Measurements from ENCODE around the gene RETREG3. TPM values are rescaled to one million over a fixed set of nuclear protein-coding genes. Genes with fewer than 3 reads are reported as not detected.

The RETREG3 gene
- total and polyA plus RNA-seq, 2 of the 13 experiments (the other 11 are each of a cell fraction or from before 2014, with no cell fraction given): 47.0 to 55.8 TPM

DNA sequence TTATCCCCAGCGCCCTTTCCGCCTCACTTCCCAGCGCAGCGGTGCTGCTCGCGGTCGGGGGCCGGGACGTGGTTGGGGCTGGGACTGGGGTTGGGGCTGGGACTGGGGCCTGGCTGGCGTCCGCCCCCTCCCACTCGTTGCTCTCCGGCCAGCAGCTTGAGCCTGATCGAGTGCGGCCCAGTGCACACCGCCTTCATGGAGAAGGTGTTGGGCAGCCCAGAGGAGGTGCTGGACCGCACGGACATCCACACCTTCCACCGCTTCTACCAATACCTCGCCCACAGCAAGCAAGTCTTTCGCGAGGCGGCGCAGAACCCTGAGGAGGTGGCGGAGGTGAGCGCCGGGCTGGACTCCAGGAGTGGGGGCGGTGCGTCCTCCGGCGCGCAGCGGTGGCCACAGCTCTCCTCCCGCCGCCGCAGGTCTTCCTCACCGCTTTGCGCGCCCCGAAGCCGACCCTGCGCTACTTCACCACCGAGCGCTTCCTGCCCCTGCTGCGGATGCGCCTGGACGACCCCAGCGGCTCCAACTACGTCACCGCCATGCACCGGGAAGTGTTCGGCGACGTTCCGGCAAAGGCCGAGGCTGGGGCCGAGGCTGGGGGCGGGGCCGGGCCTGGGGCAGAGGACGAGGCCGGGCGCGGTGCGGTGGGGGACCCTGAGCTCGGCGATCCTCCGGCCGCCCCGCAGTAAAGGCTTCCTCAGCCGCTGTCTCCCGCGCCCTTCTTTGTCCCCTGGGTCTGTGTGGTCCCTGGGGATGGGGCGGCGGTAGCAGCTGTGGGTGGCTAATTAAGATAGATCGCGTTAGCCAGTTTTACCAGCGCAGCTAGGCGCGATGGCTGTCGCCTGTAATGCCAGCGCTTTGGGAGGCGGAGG, 54.7 kb downstream of the RETREG3 start (continued):
- TF ChIP-seq, protein P1, sequence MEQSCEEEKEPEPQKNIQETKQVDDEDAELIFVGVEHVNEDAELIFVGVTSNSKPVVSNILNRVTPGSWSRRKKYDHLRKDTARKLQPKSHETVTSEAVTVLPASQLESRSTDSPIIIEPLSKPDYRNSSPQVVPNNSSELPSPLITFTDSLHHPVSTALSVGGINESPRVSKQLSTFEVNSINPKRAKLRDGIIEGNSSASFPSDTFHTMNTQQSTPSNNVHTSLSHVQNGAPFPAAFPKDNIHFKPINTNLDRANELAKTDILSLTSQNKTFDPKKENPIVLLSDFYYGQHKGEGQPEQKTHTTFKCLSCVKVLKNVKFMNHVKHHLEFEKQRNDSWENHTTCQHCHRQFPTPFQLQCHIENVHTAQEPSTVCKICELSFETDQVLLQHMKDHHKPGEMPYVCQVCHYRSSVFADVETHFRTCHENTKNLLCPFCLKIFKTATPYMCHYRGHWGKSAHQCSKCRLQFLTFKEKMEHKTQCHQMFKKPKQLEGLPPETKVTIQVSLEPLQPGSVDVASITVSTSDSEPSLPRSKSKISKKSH (CRISPR knock-in tag; IDR thresholded peaks at IDR 0.05; ENCODE audit: borderline replicate concordance): 0 out of 2 replicates have a peak, but pooled peaks have one; percentile 21
- TF ChIP-seq ZNF781 (CRISPR knock-in tag; IDR thresholded peaks at IDR 0.05; ENCODE audit: borderline replicate concordance, not compliant biosample characterization): peak; percentile 74
- TF ChIP-seq XRCC5 (optimal IDR thresholded peaks at IDR 0.05; ENCODE audit: low read length): peak; percentile 70
- TF ChIP-seq NCOA5 (CRISPR knock-in tag; IDR thresholded peaks at IDR 0.05): no peak
- TF ChIP-seq ZSCAN9 (CRISPR knock-in tag; IDR thresholded peaks at IDR 0.05; ENCODE audit: borderline replicate concordance): peak; percentile 83
- TF ChIP-seq, protein P2, sequence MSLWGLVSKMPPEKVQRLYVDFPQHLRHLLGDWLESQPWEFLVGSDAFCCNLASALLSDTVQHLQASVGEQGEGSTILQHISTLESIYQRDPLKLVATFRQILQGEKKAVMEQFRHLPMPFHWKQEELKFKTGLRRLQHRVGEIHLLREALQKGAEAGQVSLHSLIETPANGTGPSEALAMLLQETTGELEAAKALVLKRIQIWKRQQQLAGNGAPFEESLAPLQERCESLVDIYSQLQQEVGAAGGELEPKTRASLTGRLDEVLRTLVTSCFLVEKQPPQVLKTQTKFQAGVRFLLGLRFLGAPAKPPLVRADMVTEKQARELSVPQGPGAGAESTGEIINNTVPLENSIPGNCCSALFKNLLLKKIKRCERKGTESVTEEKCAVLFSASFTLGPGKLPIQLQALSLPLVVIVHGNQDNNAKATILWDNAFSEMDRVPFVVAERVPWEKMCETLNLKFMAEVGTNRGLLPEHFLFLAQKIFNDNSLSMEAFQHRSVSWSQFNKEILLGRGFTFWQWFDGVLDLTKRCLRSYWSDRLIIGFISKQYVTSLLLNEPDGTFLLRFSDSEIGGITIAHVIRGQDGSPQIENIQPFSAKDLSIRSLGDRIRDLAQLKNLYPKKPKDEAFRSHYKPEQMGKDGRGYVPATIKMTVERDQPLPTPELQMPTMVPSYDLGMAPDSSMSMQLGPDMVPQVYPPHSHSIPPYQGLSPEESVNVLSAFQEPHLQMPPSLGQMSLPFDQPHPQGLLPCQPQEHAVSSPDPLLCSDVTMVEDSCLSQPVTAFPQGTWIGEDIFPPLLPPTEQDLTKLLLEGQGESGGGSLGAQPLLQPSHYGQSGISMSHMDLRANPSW (CRISPR knock-in tag; IDR thresholded peaks at IDR 0.05; ENCODE audit: borderline replicate concordance): no peak
- TF ChIP-seq, protein P3, sequence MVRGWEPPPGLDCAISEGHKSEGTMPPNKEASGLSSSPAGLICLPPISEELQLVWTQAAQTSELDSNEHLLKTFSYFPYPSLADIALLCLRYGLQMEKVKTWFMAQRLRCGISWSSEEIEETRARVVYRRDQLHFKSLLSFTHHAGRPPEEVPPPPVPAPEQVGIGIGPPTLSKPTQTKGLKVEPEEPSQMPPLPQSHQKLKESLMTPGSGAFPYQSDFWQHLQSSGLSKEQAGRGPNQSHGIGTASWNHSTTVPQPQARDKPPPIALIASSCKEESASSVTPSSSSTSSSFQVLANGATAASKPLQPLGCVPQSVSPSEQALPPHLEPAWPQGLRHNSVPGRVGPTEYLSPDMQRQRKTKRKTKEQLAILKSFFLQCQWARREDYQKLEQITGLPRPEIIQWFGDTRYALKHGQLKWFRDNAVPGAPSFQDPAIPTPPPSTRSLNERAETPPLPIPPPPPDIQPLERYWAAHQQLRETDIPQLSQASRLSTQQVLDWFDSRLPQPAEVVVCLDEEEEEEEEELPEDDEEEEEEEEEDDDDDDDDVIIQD (CRISPR knock-in tag; IDR thresholded peaks at IDR 0.05; ENCODE audit: low read depth): no peak; the same call in 1 of the 2 replicates
- TF ChIP-seq, protein P4, sequence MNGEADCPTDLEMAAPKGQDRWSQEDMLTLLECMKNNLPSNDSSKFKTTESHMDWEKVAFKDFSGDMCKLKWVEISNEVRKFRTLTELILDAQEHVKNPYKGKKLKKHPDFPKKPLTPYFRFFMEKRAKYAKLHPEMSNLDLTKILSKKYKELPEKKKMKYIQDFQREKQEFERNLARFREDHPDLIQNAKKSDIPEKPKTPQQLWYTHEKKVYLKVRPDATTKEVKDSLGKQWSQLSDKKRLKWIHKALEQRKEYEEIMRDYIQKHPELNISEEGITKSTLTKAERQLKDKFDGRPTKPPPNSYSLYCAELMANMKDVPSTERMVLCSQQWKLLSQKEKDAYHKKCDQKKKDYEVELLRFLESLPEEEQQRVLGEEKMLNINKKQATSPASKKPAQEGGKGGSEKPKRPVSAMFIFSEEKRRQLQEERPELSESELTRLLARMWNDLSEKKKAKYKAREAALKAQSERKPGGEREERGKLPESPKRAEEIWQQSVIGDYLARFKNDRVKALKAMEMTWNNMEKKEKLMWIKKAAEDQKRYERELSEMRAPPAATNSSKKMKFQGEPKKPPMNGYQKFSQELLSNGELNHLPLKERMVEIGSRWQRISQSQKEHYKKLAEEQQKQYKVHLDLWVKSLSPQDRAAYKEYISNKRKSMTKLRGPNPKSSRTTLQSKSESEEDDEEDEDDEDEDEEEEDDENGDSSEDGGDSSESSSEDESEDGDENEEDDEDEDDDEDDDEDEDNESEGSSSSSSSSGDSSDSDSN (CRISPR knock-in tag; IDR thresholded peaks at IDR 0.05): peak; percentile 95
- TF ChIP-seq, protein P5, sequence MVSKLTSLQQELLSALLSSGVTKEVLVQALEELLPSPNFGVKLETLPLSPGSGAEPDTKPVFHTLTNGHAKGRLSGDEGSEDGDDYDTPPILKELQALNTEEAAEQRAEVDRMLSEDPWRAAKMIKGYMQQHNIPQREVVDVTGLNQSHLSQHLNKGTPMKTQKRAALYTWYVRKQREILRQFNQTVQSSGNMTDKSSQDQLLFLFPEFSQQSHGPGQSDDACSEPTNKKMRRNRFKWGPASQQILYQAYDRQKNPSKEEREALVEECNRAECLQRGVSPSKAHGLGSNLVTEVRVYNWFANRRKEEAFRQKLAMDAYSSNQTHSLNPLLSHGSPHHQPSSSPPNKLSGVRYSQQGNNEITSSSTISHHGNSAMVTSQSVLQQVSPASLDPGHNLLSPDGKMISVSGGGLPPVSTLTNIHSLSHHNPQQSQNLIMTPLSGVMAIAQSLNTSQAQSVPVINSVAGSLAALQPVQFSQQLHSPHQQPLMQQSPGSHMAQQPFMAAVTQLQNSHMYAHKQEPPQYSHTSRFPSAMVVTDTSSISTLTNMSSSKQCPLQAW (CRISPR knock-in tag; IDR thresholded peaks at IDR 0.05): peak; percentile 90
- TF ChIP-seq ZNF792 (CRISPR knock-in tag; IDR thresholded peaks at IDR 0.05): peak; percentile 98
- TF ChIP-seq ZNF549 (CRISPR knock-in tag; IDR thresholded peaks at IDR 0.05): no peak
- peak; percentile 39; the same call in 1 of the 2 replicates for TF ChIP-seq ZNF292 (CRISPR knock-in tag; IDR thresholded peaks at IDR 0.05; ENCODE audit: borderline replicate concordance, low read depth)
- TF ChIP-seq GZF1 (CRISPR knock-in tag; IDR thresholded peaks at IDR 0.05): peak; percentile 26; the same call in 1 of the 2 replicates
- TF ChIP-seq ISL2 (CRISPR knock-in tag; IDR thresholded peaks at IDR 0.05): peak; percentile 82
- no peak for TF ChIP-seq KAT2B (IDR thresholded peaks at IDR 0.05; ENCODE audit: borderline replicate concordance, low read depth, low read length)
- no peak for TF ChIP-seq MBNL3 (CRISPR knock-in tag; conservative IDR thresholded peaks at IDR 0.05)
- TF ChIP-seq CBX5 (CRISPR knock-in tag; IDR thresholded peaks at IDR 0.05; ENCODE audit: borderline replicate concordance): no peak
- TF ChIP-seq DMAP1 (CRISPR knock-in tag; IDR thresholded peaks at IDR 0.05): peak; percentile 92
- no peak for TF ChIP-seq RCOR2 (CRISPR knock-in tag; IDR thresholded peaks at IDR 0.05)
- peak; percentile 53 for TF ChIP-seq ZNF816 (CRISPR knock-in tag; IDR thresholded peaks at IDR 0.05; ENCODE audit: borderline replicate concordance)

Measured in HepG2 (cell line).